ENCODE results near the gene VPS13D.

DNA sequence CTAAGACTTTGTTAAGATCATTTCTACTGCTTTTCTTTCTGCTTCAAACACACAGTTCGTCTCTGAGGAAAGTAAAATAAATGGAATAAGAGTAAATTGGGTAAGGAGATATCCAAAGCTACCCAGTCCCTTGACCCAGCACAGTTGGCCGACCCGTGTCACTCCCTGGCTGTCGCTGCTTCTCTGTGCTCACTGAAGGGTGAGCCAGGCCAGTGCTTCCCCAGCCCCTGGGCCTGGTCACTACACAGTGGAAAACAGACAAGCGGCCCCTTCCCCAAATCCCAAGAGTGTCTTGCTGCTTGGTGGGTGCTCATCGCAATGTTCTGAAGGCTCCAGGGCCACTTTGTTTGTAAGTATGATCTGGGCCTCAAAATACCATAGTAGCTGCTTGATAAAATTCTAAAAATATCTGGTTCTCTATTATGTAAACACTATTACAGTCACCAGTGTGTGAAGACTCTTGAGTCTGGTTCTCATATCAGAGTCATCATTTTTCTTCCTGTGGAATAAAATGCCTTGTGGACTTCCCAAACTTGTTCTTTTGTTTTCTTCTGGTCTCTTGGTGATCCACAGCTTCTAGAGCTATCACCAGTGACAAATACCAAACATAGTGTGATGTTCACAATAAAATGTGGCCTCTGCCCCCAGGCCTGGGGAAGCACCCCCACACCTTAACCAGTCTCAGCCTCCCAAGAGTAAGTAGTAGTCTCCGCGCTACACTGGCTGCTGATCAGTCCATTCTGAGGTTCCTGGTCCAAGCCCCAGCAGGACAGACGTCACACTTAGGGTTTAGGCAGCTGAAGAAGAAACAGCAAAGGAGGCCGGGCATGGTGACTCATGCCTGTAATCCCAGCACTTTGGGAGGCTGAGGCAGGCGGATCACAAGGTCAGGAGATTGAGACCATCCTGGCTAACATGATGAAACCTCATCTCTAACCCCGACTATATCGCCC lies 282.0 kb downstream of the VPS13D start:
- TF ChIP-seq CTCF (IDR thresholded peaks at IDR 0.05) (no peak), POLR2A (IDR thresholded peaks at IDR 0.05) (no peak)
